ENCODE measurements around the gene RGMA.

Gene RGMA

GRCh38 chr15:93028111-93028631 lies 60.8 kb downstream of the RGMA start:
- TF ChIP-seq, protein P1, sequence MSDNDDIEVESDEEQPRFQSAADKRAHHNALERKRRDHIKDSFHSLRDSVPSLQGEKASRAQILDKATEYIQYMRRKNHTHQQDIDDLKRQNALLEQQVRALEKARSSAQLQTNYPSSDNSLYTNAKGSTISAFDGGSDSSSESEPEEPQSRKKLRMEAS (IDR thresholded peaks at IDR 0.05; ENCODE audit: low read depth, low read length), result no peak
- TF ChIP-seq POLR2A (IDR thresholded peaks at IDR 0.05; ENCODE audit: extremely low read depth, insufficient read length) (no peak), MYC (IDR thresholded peaks at IDR 0.05; ENCODE audit: low read depth, low read length) (no peak), CTCF (IDR thresholded peaks at IDR 0.05; ENCODE audit: low read depth, low read length) (no peak)

GRCh38 chr15:93027413-93027812 lies 61.6 kb downstream of the RGMA start:
- no peak overlapping the region for H3K4me3 ChIP-seq (ENCODE audit: low read depth, low read length)
- TF ChIP-seq, protein P1 (IDR thresholded peaks at IDR 0.05; ENCODE audit: low read depth, low read length), result no peak
- TF ChIP-seq POLR2A (IDR thresholded peaks at IDR 0.05; ENCODE audit: extremely low read depth, insufficient read length), result no peak
- no peak for TF ChIP-seq MYC (IDR thresholded peaks at IDR 0.05; ENCODE audit: low read depth, low read length)
- no peak for TF ChIP-seq CTCF (IDR thresholded peaks at IDR 0.05; ENCODE audit: low read depth, low read length)
- no peak for DNase-seq (ENCODE audit: low read depth)

More at GRCh38 chr15:93028111-93028631, 60.8 kb downstream of the RGMA start:
- no peak for DNase-seq (ENCODE audit: low read depth)
- H3K4me3 ChIP-seq (ENCODE audit: low read depth, low read length), result no peak overlapping the region

DNA sequence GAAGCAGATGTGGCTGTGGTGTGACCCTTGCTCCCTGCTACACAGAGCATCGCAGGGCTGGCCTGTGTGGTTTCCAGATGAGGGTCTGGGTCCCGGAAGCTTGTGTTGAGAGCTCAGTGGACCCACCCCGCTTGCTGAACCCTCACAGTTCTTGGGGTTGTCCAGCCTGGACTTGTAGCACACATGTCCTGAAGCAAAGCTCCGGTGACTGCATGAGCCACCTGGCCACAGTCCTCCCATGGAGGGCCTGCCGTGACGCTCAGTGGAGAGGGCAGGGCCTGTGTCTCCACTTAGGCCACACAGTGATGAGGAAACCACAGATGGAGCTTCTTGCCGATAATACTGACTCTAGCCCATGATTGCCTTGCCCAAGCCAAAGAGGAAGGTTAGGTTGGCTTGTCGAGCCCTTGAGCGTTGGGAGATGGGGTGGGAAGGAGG lies 62.6 kb downstream of the RGMA start:
- no peak overlapping the region for H3K4me3 ChIP-seq (ENCODE audit: low read depth, low read length)
- no peak for DNase-seq (ENCODE audit: low read depth)
- TF ChIP-seq CTCF (IDR thresholded peaks at IDR 0.05; ENCODE audit: low read depth, low read length) (no peak), MYC (IDR thresholded peaks at IDR 0.05; ENCODE audit: low read depth, low read length) (no peak), POLR2A (IDR thresholded peaks at IDR 0.05; ENCODE audit: extremely low read depth, insufficient read length) (no peak)
- TF ChIP-seq, protein P1 (IDR thresholded peaks at IDR 0.05; ENCODE audit: low read depth, low read length), result no peak

GRCh38 chr15:93025625-93025982 lies 63.4 kb downstream of the RGMA start:
- H3K4me3 ChIP-seq (ENCODE audit: low read depth, low read length), result no peak overlapping the region
- no peak for DNase-seq (ENCODE audit: low read depth)
- no peak for TF ChIP-seq CTCF (IDR thresholded peaks at IDR 0.05; ENCODE audit: low read depth, low read length)
- no peak for TF ChIP-seq MYC (IDR thresholded peaks at IDR 0.05; ENCODE audit: low read depth, low read length)

DNA sequence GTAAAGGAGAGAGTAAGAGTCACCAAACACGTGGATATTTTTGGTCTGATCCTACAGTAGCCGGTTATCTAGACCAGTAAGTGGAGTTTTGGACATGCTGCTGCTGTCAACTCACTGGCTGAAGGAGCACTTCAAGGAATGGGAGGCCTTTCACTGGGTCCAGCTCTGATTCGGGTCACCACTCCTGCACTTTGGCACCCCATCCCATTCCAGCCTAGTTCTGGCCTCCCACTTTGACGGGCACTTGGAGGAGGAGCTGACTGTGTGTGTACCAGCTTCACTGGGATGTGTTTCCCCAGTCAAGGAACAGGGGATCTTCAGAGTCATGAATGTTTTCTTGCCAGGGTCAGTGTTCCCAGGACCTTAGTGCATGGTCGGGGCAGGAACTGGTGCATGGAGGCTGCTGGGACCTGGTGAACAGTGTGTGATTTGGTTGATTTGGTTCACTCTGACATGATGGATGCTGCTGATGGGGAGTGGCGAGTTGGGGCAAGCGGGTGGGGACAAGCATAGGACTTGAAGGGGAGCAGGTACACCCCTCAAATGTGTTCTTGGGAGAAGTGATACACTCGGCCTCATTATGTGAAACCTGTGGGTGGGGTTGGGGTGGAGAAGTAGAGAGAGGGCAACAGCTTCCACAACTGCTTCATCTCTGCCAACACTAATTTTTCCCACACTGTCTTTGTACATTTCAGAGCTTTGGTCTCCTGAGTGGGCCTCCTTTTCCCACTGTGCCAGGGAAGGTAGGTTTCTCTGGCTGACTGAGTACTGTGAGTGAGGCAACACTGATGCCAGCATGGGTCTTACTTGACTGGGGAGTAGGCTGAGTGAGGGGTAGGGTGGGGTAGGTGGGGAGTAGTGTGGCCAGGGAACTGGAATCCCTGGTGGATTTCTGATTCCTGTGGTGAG lies 64.0 kb downstream of the RGMA start:
- TF ChIP-seq CTCF (IDR thresholded peaks at IDR 0.05; ENCODE audit: low read depth, low read length) (no peak), MYC (IDR thresholded peaks at IDR 0.05; ENCODE audit: low read depth, low read length) (no peak), POLR2A (IDR thresholded peaks at IDR 0.05; ENCODE audit: extremely low read depth, insufficient read length) (no peak)
- TF ChIP-seq, protein P1 (IDR thresholded peaks at IDR 0.05; ENCODE audit: low read depth, low read length), result no peak
- no peak for DNase-seq (ENCODE audit: low read depth)
- H3K4me3 ChIP-seq (ENCODE audit: low read depth, low read length), result no peak overlapping the region
